Muscle layer of colon (tissue), 2 donors: ENCODE results near the gene S100A10.
A peak's percentile ranks its signal among the peaks of the same experiment; 100 is the strongest.

Experiments
- H3K27ac ChIP-seq: one replicate; pipeline ENCODE4 v1.7.0; 2013; ENCODE audit warnings: low read depth, mild to moderate bottlenecking, low read length, moderate library complexity
- H3K27me3 ChIP-seq, 2 donors: one replicate each; pipeline ENCODE4 v1.7.0; 2013; ENCODE audit warnings: low read length in 2 of 2, mild to moderate bottlenecking in 2 of 2; ENCODE audit not compliant: insufficient read depth in 2 of 2, control insufficient read depth in 1 of 2
- H3K36me3 ChIP-seq: one replicate; pipeline ENCODE4 v1.7.0; 2013; ENCODE audit warnings: mild to moderate bottlenecking, low read length; ENCODE audit not compliant: insufficient read depth
- H3K4me1 ChIP-seq: one replicate; pipeline ENCODE4 v1.7.0; 2013; ENCODE audit warnings: mild to moderate bottlenecking, low read length; ENCODE audit not compliant: insufficient read depth
- H3K4me3 ChIP-seq, 2 donors: one replicate each; pipeline ENCODE4 v1.7.0; 2013; ENCODE audit warnings: low read length in 2 of 2, low read depth in 1 of 2, mild to moderate bottlenecking in 1 of 2, moderate library complexity in 1 of 2
- H3K9ac ChIP-seq: one replicate; pipeline ENCODE4 v1.7.0; 2013; ENCODE audit warnings: low read length
- H3K9me3 ChIP-seq: one replicate; pipeline ENCODE4 v1.7.0; 2013; ENCODE audit warnings: mild to moderate bottlenecking, low read length
- donor health status: abdominal sarcoma.
- donor health status: Adenocarcinoma of cecum.

The S100A10 gene

GRCh38 chr1:152007047-152007446 is 13.4 kb upstream of the S100A10 start:
- Histone ChIP-seq H3K4me1 (no peaks in the 10 kb centered on the region), H3K4me3 (no peak overlapping the region)

GRCh38 chr1:152005360-152005912 is 11.8 kb upstream of the S100A10 start:
- Histone ChIP-seq H3K36me3 (no peaks in the 10 kb centered on the region), H3K4me1 (peaks cover 6% of the 10 kb centered on the region), H3K9ac (no peak overlapping the region), H3K9me3 (no peaks in the 10 kb centered on the region), H3K4me3 (no peak overlapping the region), H3K27ac (no peak overlapping the region), H3K27me3 (no peaks in the 10 kb centered on the region)

More at GRCh38 chr1:152007047-152007446, 13.4 kb upstream of the S100A10 start:
- Histone ChIP-seq H3K27ac (no peak overlapping the region), H3K27me3 (no peaks in the 10 kb centered on the region), H3K36me3 (no peaks in the 10 kb centered on the region), H3K9me3 (no peaks in the 10 kb centered on the region), H3K9ac (no peak overlapping the region)

GRCh38 chr1:152003846-152004442 is 10.3 kb upstream of the S100A10 start:
- no peaks in the 10 kb centered on the region for H3K9me3 ChIP-seq
- no peak overlapping the region for H3K9ac ChIP-seq
- H3K27ac ChIP-seq = no peak overlapping the region
- H3K4me1 ChIP-seq = peaks cover 6% of the 10 kb centered on the region
- no peak overlapping the region for H3K4me3 ChIP-seq
- H3K27me3 ChIP-seq = no peaks in the 10 kb centered on the region
- no peaks in the 10 kb centered on the region for H3K36me3 ChIP-seq

GRCh38 chr1:152002960-152003359 is 9.3 kb upstream of the S100A10 start:
- H3K27me3 ChIP-seq = no peaks in the 10 kb centered on the region
- no peak overlapping the region for H3K27ac ChIP-seq
- H3K4me1 ChIP-seq = peaks cover 6% of the 10 kb centered on the region
- H3K4me3 ChIP-seq = no peak overlapping the region
- no peaks in the 10 kb centered on the region for H3K36me3 ChIP-seq
- no peak overlapping the region for H3K9ac ChIP-seq
- H3K9me3 ChIP-seq = no peaks in the 10 kb centered on the region

- no peaks in the 10 kb centered on the region for H3K9me3 ChIP-seq
- no peak overlapping the region for H3K9ac ChIP-seq
- no peak overlapping the region for H3K27ac ChIP-seq
- peaks cover 6% of the 10 kb centered on the region for H3K4me1 ChIP-seq
- no peaks in the 10 kb centered on the region for H3K36me3 ChIP-seq
- H3K27me3 ChIP-seq = no peaks in the 10 kb centered on the region
- no peak overlapping the region for H3K4me3 ChIP-seq
Measured at GRCh38 chr1:152001631-152002584, 8.2 kb upstream of the S100A10 start.

- Histone ChIP-seq H3K9ac (no peak overlapping the region), H3K27me3 (no peaks in the 10 kb centered on the region), H3K4me1 (peaks cover 6% of the 10 kb centered on the region), H3K4me3 (no peak overlapping the region), H3K36me3 (no peaks in the 10 kb centered on the region), H3K9me3 (no peaks in the 10 kb centered on the region), H3K27ac (peak overlapping the region; percentile 21)
Measured at GRCh38 chr1:152000964-152001630, 7.4 kb upstream of the S100A10 start.

- no peak overlapping the region for H3K9ac ChIP-seq
- peaks cover 11% of the 10 kb centered on the region for H3K4me1 ChIP-seq
- H3K27me3 ChIP-seq = no peaks in the 10 kb centered on the region
- no peak overlapping the region for H3K4me3 ChIP-seq
- no peaks in the 10 kb centered on the region for H3K9me3 ChIP-seq
- H3K36me3 ChIP-seq = no peaks in the 10 kb centered on the region
- no peak overlapping the region for H3K27ac ChIP-seq
Measured at GRCh38 chr1:151998611-151999362, 5.1 kb upstream of the S100A10 start.

- Histone ChIP-seq H3K4me3 (no peak overlapping the region), H3K4me1 (peaks cover 14% of the 10 kb centered on the region), H3K27me3 (peaks cover 0 to 4% of the 10 kb centered on the region in 2 donors), H3K36me3 (no peaks in the 10 kb centered on the region), H3K9ac (no peak overlapping the region), H3K9me3 (no peaks in the 10 kb centered on the region), H3K27ac (no peak overlapping the region)
Measured at GRCh38 chr1:151997284-151997570, 3.6 kb upstream of the S100A10 start.

GRCh38 chr1:151995774-151996173 is 2.1 kb upstream of the S100A10 start:
- H3K27me3 ChIP-seq = peaks cover 0 to 4% of the 10 kb centered on the region in 2 donors
- no peaks in the 10 kb centered on the region for H3K36me3 ChIP-seq
- no peaks in the 10 kb centered on the region for H3K9me3 ChIP-seq
- peaks cover 22% of the 10 kb centered on the region for H3K4me1 ChIP-seq
- H3K9ac ChIP-seq = no peak overlapping the region
- no peak overlapping the region for H3K27ac ChIP-seq
- H3K4me3 ChIP-seq = no peak overlapping the region

- Histone ChIP-seq H3K4me1 (peaks cover 31% of the 10 kb centered on the region), H3K27ac (no peak overlapping the region), H3K9me3 (no peaks in the 10 kb centered on the region), H3K36me3 (no peaks in the 10 kb centered on the region), H3K27me3 (peaks cover 0 to 4% of the 10 kb centered on the region in 2 donors), H3K4me3 (no peak overlapping the region), H3K9ac (no peak overlapping the region)
Measured at GRCh38 chr1:151994956-151995355, 1.3 kb upstream of the S100A10 start.
